SH-SY5Y (cell line): ENCODE measurements around the gene CNTN4.

Experiments used
- GATA2 ChIP-seq: IDR thresholded peaks from 2 replicates; pipeline ENCODE4 v1.6.1; 2011; ENCODE audit warnings: mild to moderate bottlenecking, low read depth, low read length
- GATA3 ChIP-seq: IDR thresholded peaks from 2 replicates; pipeline ENCODE4 v1.6.1; 2011; ENCODE audit warnings: low read depth, mild to moderate bottlenecking, low read length, moderate library complexity

Gene CNTN4

GRCh38 chr3:2910997-2911396 lies 812.3 kb downstream of the CNTN4 start:
- TF ChIP-seq GATA2: no peak
- no peak for TF ChIP-seq GATA3

DNA sequence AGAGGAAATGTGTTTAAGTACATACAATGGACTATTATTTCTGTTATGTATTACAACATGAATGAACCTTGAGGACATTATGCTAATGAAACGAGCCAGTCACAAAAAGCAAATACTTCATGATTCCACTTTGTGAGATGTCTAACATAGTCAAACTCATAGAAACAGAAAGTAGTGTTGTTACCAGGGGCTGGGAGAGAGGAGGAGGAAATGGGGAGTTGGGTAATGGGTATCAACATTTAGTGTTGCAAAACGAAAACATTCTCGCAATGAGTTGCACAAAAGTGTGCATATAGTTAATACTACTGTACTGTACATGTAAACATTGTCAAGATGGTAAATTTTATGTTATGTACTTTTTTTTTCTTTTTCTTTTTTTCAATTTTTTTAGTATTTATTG lies 817.2 kb downstream of the CNTN4 start:
- TF ChIP-seq GATA2 (no peak), GATA3 (no peak)

GRCh38 chr3:2920103-2920502 lies 821.4 kb downstream of the CNTN4 start:
- TF ChIP-seq GATA2 (no peak), GATA3 (no peak)

GRCh38 chr3:2921452-2921851 lies 822.8 kb downstream of the CNTN4 start:
- no peak for TF ChIP-seq GATA3
- no peak for TF ChIP-seq GATA2

DNA sequence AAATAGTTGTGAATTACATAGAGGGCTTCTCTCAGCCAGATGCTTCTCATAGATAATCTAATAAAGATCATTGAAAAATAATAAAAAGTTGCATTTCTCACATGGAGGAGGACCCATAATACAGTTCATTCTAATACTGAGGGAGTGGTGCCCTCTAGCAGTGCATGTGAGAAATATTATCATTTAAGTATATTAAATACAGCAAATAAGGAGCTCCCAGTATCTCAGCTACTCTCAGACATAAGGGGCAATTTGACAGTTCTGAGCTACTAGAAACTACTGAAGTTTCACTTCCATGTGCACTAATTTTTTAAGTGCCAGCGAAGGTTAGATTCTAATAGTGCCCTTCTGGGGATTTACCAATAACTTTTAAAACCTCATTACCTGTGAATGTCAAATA lies 823.2 kb downstream of the CNTN4 start:
- TF ChIP-seq GATA2 (no peak), GATA3 (no peak)

DNA sequence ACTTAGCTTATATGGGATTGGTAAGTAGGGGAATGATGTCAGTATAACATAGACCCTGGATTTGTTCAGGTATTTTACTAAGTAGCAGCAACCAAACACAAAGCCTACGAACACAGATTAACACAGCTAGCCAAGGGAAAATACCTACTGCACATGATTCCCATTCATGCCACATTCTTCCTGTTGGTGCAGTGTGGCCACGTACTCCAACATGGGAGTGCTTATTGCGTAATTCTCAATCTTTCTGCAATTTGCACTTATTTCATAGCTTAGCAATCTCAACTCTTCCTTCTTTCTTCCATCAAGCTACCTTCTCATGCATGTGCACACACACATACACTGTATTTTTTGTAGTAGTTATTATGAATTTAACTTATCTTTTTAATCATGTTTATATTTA lies 824.7 kb downstream of the CNTN4 start:
- TF ChIP-seq GATA2 (no peak), GATA3 (no peak)

DNA sequence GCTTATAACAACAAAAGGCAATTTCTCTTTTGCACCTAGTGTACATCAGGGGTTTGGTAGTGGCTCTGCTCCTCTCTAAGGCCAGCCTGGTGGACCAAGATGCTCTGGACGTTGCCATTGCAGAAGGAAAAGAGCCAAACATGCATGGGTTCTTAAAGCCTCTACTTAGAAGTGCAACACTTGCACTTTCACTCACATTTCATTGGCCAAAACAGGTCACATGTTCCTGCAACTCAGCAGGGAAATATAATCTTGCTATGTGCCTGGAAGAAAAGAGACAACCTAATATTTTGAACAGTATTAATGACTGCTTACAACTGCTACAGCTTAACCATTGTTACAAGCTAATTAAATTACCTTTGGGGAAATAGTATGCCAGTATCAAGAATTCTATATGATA lies 828.6 kb downstream of the CNTN4 start:
- TF ChIP-seq GATA2 (no peak), GATA3 (no peak)

DNA sequence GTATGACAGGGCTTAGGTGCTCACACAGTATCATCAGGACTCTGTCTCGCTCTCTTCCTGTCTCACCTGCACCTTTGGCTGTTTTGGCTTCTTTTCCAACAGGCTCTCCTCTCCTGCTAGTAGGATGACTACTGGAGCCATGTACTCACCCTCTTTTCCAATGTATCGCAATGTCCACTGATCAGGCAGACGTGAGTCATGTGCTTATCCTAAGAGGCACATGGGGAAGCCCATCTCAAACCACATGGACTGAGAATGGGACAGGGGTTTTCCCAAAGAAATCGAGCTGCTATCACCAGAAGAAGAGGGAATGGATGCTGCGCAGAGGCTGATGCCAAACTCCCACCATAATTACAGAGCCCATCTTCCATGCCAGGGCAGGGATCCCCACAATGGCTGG lies 830.9 kb downstream of the CNTN4 start:
- TF ChIP-seq GATA3 (no peak), GATA2 (no peak)

DNA sequence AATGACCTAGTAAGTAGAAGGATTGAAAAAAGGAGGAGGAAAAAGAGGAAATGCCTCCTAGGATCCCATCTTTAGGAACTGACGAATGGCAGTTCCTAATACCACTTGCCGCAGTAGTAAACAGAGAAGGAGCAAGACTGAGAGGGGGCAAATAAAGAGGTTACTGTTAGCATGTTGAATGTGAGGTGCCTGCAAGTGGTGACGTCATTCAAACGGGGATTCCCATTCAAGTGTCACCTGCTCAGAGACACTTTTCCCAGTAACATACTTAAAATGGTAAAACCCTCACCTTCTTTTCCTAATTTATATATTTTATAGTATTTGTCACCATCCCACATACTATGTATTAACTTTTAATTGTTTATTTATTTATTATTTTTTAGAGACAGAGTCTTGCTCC lies 832.6 kb downstream of the CNTN4 start:
- no peak for TF ChIP-seq GATA3
- TF ChIP-seq GATA2: no peak

- no peak for TF ChIP-seq GATA2
- TF ChIP-seq GATA3: no peak
Measured at GRCh38 chr3:2934541-2934940, 835.9 kb downstream of the CNTN4 start.

DNA sequence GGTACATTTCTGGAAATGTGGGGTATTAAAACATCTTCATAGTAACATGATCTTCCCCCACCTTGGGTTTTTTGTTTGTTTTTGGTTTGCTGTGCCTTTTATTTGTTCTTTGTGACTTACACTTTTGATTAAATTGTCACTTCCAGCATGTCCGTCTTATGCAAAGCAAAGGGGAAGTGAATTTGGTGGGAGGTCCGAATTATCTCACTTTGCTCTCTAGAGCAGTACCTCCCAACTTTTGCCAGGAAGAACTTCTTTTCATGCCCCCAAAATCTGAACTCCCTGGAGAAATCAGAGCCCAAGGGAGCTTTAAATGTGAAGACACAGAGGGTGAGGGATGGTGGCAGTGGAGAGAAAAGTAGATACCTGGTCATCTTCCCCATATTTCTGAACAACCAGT lies 838.4 kb downstream of the CNTN4 start:
- TF ChIP-seq GATA2: no peak

DNA sequence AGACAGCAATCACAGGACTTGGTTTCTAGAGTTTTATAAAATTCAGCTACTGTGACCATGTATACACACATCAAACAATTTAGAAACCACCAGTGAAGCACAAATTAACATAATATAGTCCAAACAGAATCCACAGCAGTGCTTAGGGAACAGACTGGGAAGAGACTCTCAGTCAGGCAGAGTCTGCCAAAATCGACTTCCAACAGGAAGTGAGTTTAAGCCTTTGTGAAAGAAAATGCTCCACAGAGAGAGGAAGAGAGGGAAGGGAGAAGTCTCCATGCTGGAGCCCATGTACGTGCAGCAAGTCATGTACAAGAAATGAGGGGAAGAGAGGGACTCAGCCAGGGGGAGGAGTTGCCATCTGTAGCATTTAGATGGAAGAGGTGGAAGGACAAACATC lies 838.9 kb downstream of the CNTN4 start:
- no peak for TF ChIP-seq GATA3
- TF ChIP-seq GATA2: no peak

GRCh38 chr3:2938711-2939110 lies 840.0 kb downstream of the CNTN4 start:
- no peak for TF ChIP-seq GATA2
- TF ChIP-seq GATA3: no peak

DNA sequence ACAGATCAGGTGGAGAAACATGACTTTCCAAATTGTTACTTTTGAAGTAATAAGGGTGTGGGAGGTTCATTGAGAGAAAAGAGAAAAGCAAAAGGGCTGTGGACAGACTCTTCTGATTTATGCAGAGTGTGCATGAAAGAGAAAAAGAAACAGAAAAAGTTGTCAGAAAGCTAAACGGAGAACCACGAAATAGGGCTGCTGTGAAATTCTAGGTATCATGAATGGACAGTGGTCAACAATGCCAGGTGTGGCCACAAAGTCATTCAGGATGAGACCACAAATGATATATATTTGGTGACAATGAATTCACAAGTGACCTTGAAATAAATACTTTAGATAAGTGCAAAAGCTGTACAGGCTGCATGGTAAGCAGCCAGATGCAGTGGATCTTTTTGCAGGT lies 841.4 kb downstream of the CNTN4 start:
- no peak for TF ChIP-seq GATA3
- TF ChIP-seq GATA2: no peak

GRCh38 chr3:2944628-2945027 lies 846.0 kb downstream of the CNTN4 start:
- TF ChIP-seq GATA3: no peak
- no peak for TF ChIP-seq GATA2

- TF ChIP-seq GATA2 (no peak), GATA3 (no peak)
Measured at GRCh38 chr3:2945121-2945520, 846.5 kb downstream of the CNTN4 start.
